ENCODE measurements around the gene C1GALT1. TPM values are rescaled to one million over a fixed set of nuclear protein-coding genes. Genes with fewer than 3 reads are reported as not detected.
"Not testable (repeated sequence)": the region's sequence is repeated elsewhere in the genome, so short reads cannot be mapped to it uniquely, and the experiment has no call there.

Gene C1GALT1
- total RNA-seq, 1 experiment from 2014 or later = 46.1 TPM

- Histone ChIP-seq H3K36me3 (no peaks in the 10 kb centered on the region), H3K27ac (no peak overlapping the region), H3K4me1 (peaks cover 29% of the 10 kb centered on the region), H3K4me3 (peak overlapping the region; percentile 83), H3K9me3 (replicated peaks) (no peaks in the 10 kb centered on the region), H3K27me3 (no peaks in the 10 kb centered on the region)
- no peak for DNase-seq
These were observed 1.5 kb upstream of the C1GALT1 start for GRCh38 chr7:7180725-7181449.

- DNase-seq = peak; percentile 49 to 69
- no peaks in the 10 kb centered on the region for H3K27me3 ChIP-seq
- H3K9me3 ChIP-seq (replicated peaks) = no peaks in the 10 kb centered on the region
- peak overlapping the region; percentile 74 for H3K27ac ChIP-seq
- H3K4me1 ChIP-seq = peaks cover 22% of the 10 kb centered on the region
- H3K4me3 ChIP-seq = peak overlapping the region; percentile 83
- H3K36me3 ChIP-seq = no peaks in the 10 kb centered on the region
These were observed 707 bp upstream of the C1GALT1 start for GRCh38 chr7:7181519-7182155.

GRCh38 chr7:7183061-7183837 lies 905 bp downstream of the C1GALT1 start:
- H3K9me3 ChIP-seq (replicated peaks) = no peaks in the 10 kb centered on the region
- H3K4me1 ChIP-seq = peaks cover 11% of the 10 kb centered on the region
- H3K27ac ChIP-seq = peak overlapping the region; percentile 67
- DNase-seq = peak in 1 of 2 experiments; percentile 53
- peak overlapping the region; percentile 83 for H3K4me3 ChIP-seq
- no peaks in the 10 kb centered on the region for H3K27me3 ChIP-seq
- H3K36me3 ChIP-seq = no peaks in the 10 kb centered on the region

GRCh38 chr7:7183838-7184463 lies 1.6 kb downstream of the C1GALT1 start:
- H3K4me3 ChIP-seq = peak overlapping the region; percentile 83
- no peaks in the 10 kb centered on the region for H3K9me3 ChIP-seq (replicated peaks)
- H3K27ac ChIP-seq = no peak overlapping the region; the same call in 1 of the 2 replicates
- no peaks in the 10 kb centered on the region for H3K27me3 ChIP-seq
- DNase-seq = peak in 1 of 2 experiments; percentile 24
- H3K4me1 ChIP-seq = peaks cover 11% of the 10 kb centered on the region
- H3K36me3 ChIP-seq = no peaks in the 10 kb centered on the region

GRCh38 chr7:7185371-7185989 lies 3.1 kb downstream of the C1GALT1 start:
- H3K4me1 ChIP-seq = peaks cover 11% of the 10 kb centered on the region
- H3K27ac ChIP-seq = no peak overlapping the region
- no peak overlapping the region for H3K4me3 ChIP-seq
- H3K36me3 ChIP-seq = no peaks in the 10 kb centered on the region; the same call in none of the 2 replicates
- H3K9me3 ChIP-seq (replicated peaks) = no peaks in the 10 kb centered on the region
- DNase-seq = no peak
- no peaks in the 10 kb centered on the region for H3K27me3 ChIP-seq

- Histone ChIP-seq H3K4me1 (peaks cover 8% of the 10 kb centered on the region), H3K4me3 (no peak overlapping the region), H3K36me3 (no peaks in the 10 kb centered on the region; the same call in none of the 2 replicates), H3K27ac (no peak overlapping the region), H3K27me3 (no peaks in the 10 kb centered on the region), H3K9me3 (replicated peaks) (no peaks in the 10 kb centered on the region)
- no peak for DNase-seq
These were observed 5.7 kb downstream of the C1GALT1 start for GRCh38 chr7:7188091-7188490.

- no peak overlapping the region for H3K4me3 ChIP-seq
- H3K36me3 ChIP-seq = no peaks in the 10 kb centered on the region; the same call in none of the 2 replicates
- H3K27me3 ChIP-seq = no peaks in the 10 kb centered on the region
- peaks cover 8% of the 10 kb centered on the region for H3K4me1 ChIP-seq
- H3K9me3 ChIP-seq (replicated peaks) = no peaks in the 10 kb centered on the region
- no peak overlapping the region for H3K27ac ChIP-seq
- DNase-seq = no peak
These were observed 6.4 kb downstream of the C1GALT1 start for GRCh38 chr7:7188742-7189141.

- Histone ChIP-seq H3K4me3 (no peak overlapping the region), H3K4me1 (no peaks in the 10 kb centered on the region), H3K36me3 (no peaks in the 10 kb centered on the region; the same call in none of the 2 replicates), H3K27me3 (no peaks in the 10 kb centered on the region), H3K27ac (no peak overlapping the region), H3K9me3 (replicated peaks) (no peaks in the 10 kb centered on the region)
- DNase-seq = peak in 1 of 2 experiments; percentile 40
These were observed 7.8 kb downstream of the C1GALT1 start for GRCh38 chr7:7190142-7190541.

GRCh38 chr7:7191137-7191536 lies 8.8 kb downstream of the C1GALT1 start:
- no peaks in the 10 kb centered on the region for H3K27me3 ChIP-seq
- no peak overlapping the region for H3K27ac ChIP-seq
- H3K4me1 ChIP-seq = no peaks in the 10 kb centered on the region
- DNase-seq = no peak
- no peaks in the 10 kb centered on the region; the same call in none of the 2 replicates for H3K36me3 ChIP-seq
- H3K4me3 ChIP-seq = no peak overlapping the region
- H3K9me3 ChIP-seq (replicated peaks) = peaks cover 4% of the 10 kb centered on the region; the same call in 1 of the 2 replicates

GRCh38 chr7:7192798-7193788 lies 10.7 kb downstream of the C1GALT1 start:
- H3K9me3 ChIP-seq (replicated peaks); H3K27me3 ChIP-seq; H3K4me1 ChIP-seq; DNase-seq; H3K36me3 ChIP-seq; H3K27ac ChIP-seq; H3K4me3 ChIP-seq: not testable (repeated sequence)

GRCh38 chr7:7199592-7199991 lies 17.2 kb downstream of the C1GALT1 start:
- not testable (repeated sequence) for H3K9me3 ChIP-seq (replicated peaks); DNase-seq; H3K4me1 ChIP-seq; H3K27me3 ChIP-seq; H3K27ac ChIP-seq; H3K4me3 ChIP-seq; H3K36me3 ChIP-seq

GRCh38 chr7:7200255-7200654 lies 17.9 kb downstream of the C1GALT1 start:
- not testable (repeated sequence) for H3K27me3 ChIP-seq; H3K27ac ChIP-seq; DNase-seq; H3K36me3 ChIP-seq; H3K9me3 ChIP-seq (replicated peaks); H3K4me1 ChIP-seq; H3K4me3 ChIP-seq

- Histone ChIP-seq H3K9me3 (replicated peaks) (peaks cover under 1% of the 10 kb centered on the region; the same call in 1 of the 2 replicates), H3K36me3 (no peaks in the 10 kb centered on the region), H3K4me1 (peaks cover 9% of the 10 kb centered on the region), H3K27ac (peak overlapping the region; percentile 25), H3K4me3 (peak overlapping the region; percentile 15), H3K27me3 (no peaks in the 10 kb centered on the region)
- peak; percentile 59 to 73 for DNase-seq
These were observed 19.4 kb downstream of the C1GALT1 start for GRCh38 chr7:7201578-7202374.
